ENCODE results near the gene RCAN3.
"Not testable (repeated sequence)": the region's sequence is repeated elsewhere in the genome, so short reads cannot be mapped to it uniquely, and the experiment has no call there.

Gene RCAN3

GRCh38 chr1:24514946-24515345 is 12.3 kb downstream of the RCAN3 start:
- no peak for DNase-seq

GRCh38 chr1:24515671-24516209 is 13.1 kb downstream of the RCAN3 start:
- DNase-seq = not testable (repeated sequence)

- no peak for DNase-seq
These were observed 13.9 kb downstream of the RCAN3 start for GRCh38 chr1:24516506-24516905.

GRCh38 chr1:24517898-24518297 is 15.3 kb downstream of the RCAN3 start:
- DNase-seq = no peak

DNA sequence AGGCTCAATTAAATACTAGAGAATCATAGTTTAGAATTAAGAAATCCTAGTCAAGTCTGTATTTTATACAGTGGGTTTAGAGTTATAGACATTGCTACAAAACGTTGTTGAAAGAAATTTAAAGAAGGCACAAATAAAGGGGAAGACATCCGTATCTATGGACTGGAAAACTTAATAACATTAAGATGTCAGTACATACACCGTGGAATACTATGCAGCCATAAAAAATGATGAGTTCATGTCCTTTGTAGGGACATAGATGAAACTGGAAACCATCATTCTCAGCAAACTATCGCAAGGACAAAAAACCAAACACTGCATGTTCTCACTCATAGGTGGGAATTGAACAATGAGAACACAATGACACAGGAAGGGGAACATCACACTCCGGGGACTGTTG is 17.6 kb downstream of the RCAN3 start:
- DNase-seq = not testable (repeated sequence)

- DNase-seq = no peak
These were observed 23.0 kb downstream of the RCAN3 start for GRCh38 chr1:24525606-24526005.

- no peak for DNase-seq
These were observed 23.4 kb downstream of the RCAN3 start for GRCh38 chr1:24526045-24526444.

GRCh38 chr1:24526940-24527542 is 24.4 kb downstream of the RCAN3 start:
- peak; percentile 64 to 68 for DNase-seq

DNA sequence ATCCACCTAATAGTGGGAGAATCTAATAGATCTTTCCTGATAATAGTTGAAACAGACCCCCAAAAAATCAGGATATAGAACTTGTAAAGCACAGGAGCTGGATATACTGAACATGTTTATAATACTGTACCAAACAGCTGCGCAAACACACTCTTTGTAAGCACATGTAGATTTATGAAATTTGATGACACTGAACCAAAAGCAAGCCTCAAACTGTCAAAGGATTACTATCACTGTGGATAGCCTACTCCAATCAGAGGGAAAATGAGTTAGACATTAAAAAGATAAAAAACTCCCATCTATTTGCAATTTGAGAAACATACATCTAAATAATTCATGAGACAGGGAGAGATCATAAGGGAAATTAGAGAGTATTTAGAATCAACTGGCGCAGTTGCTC is 26.1 kb downstream of the RCAN3 start:
- DNase-seq = no peak

DNA sequence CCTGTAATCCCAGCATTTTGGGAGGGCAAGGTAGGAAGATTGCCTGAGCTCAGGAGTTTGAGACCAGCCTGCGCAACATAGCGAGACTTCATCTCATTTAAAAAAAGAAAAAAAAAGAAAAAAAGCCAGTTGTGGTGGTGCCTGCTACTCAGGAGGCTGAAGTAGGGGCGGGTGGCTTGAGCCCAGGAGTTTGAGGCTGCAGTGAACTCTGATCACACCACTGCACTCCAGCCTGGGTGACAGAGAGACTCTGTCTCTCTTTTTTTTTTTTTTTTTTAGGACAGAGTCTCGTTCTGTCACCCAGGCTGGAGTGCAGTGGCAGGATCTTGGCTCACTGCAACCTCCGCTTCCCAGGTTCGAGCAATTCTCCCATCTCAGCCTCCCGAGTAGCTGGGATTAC is 26.7 kb downstream of the RCAN3 start:
- not testable (repeated sequence) for DNase-seq

DNA sequence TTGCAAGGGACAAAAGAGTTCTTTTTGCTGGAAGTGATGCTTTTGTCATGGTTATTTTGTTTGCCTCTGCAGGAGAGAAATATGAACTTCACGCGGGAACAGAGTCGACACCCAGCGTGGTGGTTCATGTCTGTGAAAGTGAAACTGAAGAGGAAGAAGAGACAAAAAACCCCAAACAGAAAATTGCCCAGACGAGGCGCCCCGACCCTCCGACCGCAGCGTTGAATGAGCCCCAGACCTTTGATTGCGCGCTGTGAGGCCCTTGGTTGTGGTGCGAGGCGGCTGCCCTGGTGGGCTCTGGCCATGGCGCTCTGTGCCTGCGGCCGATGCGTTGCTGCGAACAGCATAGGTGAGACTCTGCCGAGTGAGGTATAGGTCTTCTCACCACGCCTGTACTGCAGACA is 32.4 kb downstream of the RCAN3 start:
- DNase-seq = peak; percentile 84

DNA sequence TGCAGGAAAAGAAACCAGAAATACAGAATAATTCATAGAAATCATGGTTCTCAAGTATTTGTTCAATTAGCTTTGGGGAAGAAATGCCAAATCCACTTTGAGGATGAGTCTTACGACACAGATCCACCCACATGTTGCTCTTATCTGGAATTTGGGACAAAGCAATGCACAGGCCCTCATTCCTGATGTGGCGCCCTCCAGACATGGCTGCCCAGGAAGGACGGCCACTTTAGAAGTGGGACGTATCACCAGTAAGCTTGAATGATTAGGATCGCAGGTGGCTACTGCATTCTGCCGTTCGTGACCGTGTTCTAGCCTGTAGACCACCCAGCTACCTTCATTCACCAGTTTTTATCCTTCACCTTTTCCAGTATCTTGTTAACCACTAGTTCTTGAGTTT is 33.1 kb downstream of the RCAN3 start:
- DNase-seq = no peak

- DNase-seq = peak; percentile 73 to 75
These were observed 33.8 kb downstream of the RCAN3 start for GRCh38 chr1:24536391-24536840.

GRCh38 chr1:24540051-24540905 is 37.6 kb downstream of the RCAN3 start:
- peak in 1 of 2 experiments; percentile 45 for DNase-seq

DNA sequence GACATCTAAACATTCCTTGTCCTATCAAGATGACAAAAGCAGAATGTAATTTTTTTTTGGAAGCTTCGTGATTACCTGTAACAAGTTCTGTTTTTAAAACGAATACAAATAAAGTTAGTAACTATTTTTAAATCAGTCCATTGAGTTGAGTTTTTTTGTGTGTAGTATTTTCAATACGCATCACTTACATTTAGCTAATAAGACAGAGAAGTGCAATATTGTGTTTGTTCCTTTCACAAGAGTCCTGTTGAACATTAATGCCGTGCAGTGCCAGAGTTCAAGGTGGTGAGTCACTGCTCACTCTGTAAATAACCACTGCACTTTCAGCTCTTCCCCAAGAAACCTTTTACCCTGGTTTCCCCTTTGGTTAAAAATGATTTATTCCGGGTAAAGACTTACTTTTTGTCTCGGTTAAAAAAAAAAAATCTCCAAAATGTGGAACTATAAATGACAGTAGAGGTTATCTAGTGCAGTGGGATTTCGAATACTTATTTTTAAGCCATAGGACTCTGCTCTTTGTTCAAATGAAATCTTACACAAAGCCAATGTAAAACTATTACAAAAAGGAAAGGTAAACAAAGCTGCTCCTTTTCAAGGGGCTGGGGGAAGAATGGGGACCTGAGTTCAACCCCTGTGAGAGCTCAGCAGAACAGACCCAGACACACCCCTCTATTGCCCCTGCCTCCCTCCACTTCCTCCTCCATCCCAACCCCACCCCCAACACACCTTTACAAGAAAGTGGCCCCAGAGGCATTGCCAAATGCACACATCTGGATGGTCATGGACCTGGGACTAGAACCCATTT is 38.5 kb downstream of the RCAN3 start:
- no peak for DNase-seq

- DNase-seq = peak; percentile 48 to 49
These were observed 39.2 kb downstream of the RCAN3 start for GRCh38 chr1:24541711-24542346.

DNA sequence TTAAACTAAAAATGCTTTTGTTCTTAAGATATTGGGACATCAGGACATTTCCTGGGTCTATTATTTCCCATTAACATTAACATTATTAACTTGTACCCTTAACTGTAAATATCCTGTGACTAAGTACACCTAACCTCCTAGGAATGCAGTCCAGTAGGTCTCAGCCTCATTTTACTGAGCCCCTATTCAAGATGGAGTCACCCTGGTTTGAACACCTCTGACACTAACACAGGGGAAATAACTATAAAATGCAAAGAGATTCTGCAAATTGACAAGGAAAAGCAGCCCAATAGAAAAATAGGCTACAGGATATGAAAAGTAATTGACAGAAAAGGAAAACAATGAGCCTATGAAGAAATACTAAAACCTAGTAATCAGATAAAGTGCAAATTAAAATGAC is 41.6 kb downstream of the RCAN3 start:
- no peak for DNase-seq

DNA sequence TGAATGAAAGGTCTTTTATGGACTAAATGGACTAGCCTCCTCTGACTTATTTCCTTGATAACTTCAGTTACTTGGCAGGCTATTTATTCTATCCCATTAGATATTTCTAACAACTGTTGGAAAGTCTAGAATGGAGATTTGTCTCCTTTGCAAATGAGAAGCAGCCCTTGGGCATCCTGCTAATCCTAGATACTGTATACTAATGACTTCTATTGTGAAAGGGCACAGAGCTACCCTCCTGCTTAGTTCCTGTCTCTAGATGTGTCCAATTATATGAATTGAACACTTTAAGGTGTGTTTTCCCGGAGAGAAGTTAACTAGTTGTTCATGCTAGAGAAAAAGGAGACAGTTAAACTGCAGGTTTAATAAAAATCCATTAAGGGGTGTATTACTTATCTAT is 43.0 kb downstream of the RCAN3 start:
- no peak for DNase-seq

DNA sequence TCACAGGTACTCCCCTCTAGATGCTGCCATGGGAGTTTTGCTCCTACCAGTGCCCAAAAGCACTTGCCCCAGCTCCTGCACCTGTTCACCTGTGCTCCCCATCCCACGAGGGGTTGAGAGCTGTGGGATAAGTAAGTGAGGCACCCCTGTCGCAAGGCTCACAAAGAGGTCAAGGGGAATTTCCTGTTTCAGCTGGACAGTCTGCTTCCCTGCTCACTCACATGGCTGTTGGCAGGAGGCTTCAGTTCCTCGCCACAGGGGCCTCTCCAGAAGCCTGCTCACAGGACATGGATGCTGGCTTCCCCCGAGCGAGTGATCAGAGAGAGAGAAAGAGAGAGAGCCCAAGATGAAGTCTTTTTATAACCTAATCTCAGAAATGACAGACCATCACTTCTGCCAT is 44.6 kb downstream of the RCAN3 start:
- no peak for DNase-seq

DNA sequence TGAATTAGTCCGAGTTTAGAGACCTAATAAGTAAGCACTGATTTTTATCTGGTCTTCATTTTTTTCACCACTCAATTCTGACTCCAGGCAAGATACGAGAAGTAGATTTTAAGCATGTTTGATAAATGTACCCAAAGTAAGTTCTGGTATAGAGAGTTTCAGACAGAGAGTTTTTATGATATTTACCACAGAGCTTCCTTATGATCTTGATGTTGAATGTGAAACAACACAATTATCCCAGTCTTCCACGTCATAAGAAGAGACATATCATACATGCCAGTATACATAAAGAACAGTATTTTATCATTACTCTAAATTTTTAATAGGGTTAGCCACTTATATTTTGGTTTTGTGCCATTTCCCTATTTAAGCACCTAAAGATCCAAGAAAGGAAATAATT is 45.4 kb downstream of the RCAN3 start:
- no peak for DNase-seq

DNA sequence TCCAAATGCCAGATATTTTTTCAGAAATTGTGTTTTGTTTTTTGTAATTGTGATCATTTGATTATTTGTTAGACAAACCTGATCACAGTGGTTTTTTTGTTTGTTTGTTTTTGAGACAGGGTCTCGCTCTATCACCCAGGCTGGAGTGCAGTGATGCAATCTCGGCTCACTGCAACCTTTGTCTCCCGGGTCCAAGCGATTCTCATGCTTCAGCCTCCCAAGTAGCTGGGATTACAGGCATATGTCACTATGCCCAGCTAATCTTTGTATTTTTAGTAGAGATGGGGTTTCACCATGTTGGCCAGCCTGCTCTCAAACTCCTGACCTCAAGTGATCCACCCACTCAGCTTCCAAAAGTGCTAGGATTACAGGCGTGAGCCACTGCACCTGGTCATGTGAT is 46.6 kb downstream of the RCAN3 start:
- DNase-seq = not testable (repeated sequence)

DNA sequence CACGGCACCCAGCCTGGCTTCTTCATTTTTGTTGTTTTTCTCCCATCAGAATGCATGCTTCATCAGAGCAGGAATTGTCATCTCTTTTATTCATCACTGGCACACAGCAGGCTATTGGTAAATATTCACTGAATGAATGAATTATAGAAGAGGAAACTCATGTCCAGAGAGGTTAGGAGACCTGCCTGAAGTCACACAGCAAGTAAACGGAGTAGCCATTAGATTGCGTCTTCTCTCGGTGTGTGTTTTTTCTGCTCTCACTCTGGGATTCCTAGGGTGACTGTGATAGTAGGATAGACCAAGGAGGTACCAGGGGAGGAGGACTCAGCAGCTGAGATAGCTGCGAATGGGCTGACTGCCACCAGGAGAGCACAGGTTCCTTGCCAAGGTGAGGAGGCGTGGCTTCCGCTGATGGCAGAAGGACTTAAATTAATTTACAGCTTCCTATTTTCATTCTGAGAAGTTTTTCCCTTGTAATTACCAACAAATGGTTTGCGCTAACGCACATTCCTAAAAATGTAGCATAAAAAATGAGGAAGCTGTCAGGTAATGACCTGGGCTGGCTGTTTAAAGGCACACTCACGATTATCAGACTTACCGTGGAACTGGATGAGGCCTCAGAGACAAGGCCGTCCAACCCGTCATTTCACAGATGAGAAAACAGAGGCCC is 48.8 kb downstream of the RCAN3 start:
- DNase-seq = no peak
